Measurements from ENCODE around the gene LSAMP.

Gene LSAMP

DNA sequence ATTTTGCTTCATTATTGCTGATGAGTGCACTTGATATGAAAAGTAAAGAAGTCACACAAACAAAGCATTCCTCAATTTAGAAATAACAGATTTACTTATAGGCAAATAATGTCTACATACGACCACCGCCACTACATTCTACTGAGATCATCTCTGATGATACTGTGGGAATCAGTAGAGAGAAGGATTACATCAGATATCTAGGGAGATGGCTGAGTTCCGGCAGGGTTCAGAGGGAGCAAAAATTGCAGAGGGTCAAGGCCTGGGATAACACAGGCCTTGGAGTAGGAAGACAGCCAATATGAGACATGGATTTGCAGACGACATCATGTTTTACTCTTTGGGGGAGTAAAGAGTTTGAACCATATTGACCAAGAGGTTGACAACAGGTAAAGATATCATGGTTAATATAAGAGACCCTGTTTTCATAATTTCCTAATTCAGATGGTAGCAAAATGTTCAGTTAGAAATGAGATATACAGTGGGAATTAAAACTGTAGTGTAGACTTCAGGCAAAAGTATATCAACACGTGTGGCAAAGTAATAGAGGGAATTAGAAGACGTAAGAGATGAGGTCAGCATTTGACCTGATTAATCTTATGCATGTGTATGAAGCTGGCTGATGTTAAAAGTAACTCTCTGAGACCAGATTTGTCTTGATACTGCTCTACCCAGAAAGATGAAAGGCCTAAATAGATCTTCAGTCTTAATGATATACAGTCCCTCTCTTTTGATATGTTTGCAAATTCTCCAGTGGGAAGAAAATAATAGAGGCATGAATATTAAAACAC is 15.6 kb downstream of the LSAMP start:
- no peak for DNase-seq

DNA sequence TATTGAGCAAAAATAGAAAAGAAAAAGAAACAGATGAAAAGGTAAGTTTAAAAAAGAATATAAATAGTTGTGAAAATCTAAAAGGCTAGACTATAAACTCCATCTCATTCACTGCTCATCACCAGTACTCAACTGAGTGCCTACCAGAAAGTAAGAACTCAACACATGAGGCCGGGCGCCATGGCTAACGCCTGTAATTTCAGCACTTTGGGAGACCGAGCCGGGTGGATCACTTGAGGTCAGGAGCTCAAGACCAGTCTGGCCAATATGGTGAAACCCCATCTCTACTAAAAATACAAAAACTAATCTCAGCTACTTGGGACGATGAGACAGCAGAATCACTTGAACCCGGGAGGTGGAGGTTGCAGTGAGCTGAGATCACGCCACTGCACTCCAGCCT is 19.3 kb downstream of the LSAMP start:
- no peak for DNase-seq

DNA sequence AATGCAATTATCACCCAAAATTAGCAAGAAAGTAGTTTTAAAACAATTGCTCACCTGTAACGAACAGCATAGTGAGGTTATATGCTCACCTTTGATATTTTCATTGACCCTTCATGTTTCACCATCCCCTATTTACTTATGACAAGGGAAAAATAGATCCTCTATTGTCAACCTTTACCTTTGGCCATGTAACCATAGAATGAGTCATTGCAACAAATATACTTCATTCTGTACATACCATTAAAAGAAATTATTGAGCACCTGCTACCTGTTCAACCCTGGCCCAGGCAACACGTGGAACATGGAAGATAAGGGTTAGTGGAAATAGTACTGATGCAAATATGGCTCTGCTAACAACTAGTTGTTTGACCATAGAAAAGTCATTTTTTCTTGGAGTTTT is 20.2 kb downstream of the LSAMP start:
- peak; percentile 42 for DNase-seq

DNA sequence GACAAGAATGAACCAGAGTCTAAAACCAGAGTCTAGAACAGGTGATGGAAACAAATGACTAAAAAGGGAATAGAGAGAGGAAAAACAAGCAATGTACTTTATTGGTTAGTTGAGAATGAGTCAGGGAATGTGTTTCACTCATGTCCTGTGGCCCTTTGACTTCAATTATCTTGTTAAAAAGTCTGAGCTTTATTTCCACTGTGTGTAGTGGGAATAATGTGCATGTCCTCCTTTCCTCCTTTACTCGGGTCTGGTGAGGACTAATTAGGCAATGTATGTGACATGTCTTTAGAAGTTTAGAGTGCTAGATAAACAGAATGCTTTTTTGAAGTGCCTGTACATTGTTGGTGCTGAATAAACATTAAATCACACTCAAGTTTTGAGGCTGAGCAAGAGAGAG is 21.3 kb downstream of the LSAMP start:
- DNase-seq: no peak

DNA sequence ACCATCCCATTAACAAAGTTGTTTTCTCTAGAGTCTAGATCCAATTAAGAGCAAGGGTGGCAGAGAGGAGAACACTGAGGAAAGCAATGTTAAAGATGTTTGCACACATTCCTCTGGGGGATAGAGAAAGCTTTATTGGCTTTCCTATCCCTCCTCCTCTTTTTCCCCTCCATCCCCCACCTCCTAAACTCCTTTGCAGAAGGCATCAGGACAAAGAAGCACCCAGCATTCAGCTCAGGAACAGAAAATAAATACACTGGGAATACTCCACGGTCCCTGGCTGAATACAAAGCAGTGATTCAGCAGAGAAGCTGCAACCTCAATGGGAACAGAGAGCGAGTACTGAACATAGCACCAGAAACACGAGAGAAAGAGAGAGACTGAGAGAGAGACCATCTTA is 21.9 kb downstream of the LSAMP start:
- no peak for DNase-seq

DNA sequence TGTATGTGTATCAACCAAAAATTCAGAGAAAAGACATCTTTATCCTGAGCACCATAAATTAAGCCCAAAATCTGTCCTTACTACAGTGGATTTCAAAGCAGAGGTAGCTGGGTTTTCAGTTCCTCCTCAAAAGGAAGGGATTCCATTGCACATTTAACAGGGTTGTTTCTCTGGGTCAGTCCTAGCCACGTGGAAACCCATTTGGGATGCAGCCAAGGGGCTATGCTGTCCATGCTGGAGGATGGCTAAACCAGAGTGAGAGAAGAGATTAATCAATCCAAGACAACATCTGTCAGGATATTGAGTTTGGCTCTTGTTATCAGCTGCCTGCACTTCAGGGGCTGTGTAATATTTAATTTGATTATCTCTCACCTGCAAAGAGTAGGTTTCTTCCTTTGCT is 28.1 kb downstream of the LSAMP start:
- no peak for DNase-seq

DNA sequence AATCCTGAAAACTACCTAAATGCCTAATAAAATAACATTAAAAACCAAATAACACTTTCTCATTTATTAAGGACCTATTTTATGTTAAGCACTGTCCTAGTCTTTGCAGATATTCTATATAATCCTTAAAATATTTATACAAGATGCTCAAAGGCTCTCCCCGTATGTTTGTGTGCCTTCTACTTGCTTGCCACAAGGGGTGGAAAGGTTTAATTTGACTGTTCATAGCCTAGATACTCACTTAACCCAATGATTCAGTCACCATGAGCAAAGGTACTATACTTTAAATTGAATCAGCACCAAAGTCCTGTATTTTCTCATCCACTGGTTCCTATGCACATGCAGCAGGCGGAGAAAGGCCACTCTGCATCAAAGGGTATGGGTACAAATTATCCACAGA is 32.0 kb downstream of the LSAMP start:
- DNase-seq: no peak

DNA sequence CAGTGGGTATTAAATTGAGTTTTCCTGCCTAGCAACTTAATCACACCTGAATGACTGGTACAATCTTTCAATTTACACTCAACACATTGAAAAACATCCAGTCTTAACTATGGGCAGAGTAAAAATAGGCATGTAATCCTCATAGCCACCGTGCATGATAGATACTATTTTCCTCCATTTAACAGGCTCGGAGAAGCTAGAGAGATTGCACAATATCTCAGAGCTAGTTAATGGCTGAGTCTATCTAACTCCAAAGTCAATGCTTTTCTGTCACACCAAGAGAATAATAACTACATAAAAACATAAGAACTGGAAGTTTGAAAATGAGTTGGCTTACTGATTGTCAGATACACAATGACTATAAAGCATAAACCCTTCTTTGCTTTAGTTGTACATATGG is 36.8 kb downstream of the LSAMP start:
- no peak for DNase-seq

DNA sequence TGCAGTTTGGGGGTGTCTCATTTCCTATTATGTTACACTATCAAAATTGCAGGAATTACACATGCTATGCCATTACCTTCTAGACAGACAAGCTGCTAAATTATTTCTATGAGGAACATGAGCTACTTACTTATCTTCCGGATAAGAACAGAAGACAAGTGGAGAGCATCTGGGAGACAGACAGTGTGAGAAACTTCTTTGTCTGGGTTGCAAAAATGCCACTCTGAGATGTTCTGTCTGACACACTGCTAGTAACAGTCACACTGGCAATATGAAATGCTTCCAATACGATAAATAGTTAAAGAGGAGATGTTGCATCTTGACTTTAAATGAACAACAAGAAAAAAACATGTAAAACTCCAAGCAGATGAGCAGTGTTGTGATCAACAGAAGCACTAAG is 40.1 kb downstream of the LSAMP start:
- no peak for DNase-seq

DNA sequence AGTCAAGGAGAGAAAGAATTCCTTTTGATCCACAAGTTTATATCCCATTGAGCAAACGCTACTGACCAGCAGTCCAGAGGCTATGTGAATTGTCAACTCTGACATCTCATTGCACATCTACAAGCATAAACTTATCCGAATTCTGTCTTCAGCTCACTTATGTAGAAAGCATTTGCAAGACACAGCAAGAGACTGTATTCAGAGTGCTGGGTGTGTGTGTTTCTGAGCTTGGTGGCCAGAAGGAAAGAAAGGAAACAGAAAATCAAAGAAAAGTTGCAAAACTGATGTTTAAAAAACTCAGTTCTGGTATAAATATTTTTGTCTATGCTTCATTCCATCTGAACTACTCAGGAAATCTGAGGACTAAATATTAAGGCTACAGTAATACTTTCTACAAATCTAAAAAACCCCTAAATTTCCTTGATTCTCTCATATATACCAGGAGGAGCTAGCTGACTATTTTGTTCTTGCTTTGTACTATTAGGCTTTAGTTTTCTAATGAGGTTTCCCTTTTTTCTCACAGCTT is 45.5 kb downstream of the LSAMP start:
- DNase-seq: no peak

DNA sequence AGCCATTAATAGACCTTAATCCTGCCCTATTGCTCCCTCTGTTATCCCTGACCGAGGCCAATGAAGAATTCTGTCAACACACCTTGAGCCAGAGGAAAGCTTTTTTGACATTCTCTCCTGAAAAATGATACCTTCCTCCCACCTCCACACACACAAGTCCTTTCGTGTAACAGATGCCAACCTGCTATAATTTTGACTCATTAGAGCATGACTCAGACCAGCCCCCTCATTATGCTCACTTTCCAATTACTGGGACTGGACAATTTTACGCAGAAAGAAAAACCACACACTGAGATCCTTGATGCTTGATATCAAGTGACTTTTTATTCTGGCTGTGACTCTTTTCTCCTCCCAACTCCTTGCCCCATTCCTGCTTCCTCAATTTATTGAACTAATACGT is 50.9 kb downstream of the LSAMP start:
- no peak for DNase-seq

DNA sequence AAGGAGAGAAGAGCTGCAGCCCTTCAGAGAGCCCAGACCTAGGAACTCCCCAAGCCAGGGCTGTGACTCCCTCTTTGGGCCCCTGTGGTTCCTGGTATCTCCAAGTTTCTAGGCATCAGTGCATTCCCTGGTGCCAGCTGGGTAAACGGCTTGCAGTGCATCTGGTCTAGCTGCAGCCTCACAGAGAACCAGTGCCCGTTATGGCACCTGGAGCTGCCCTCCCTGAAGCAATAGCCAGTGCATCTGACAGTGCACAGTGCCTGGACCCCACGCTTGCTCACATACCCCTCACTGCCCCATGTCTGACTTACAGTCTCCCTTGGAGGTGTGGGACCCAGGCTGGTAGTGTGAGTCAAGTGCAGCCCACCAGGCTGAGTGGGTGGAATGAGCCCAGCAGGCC is 52.1 kb downstream of the LSAMP start:
- no peak for DNase-seq

DNA sequence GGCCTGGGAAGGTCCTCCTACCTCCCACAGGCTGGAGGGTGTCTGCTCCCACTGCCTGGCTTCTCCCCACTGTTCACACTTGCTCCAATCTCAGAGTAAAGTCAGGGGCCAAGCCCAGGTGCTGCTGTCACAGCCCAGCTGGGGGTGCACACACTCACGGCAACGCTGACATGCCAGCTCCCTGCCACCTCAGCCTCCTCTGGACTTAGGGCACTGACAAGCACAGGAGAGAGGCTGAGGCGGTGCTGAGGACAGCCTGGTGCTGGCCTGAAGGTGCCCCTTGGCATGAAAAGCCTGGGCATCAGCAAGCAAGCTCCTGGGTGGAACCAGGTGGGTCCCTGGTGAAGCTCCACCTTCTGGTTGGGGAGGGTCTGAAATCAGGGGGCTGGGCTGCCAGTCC is 53.0 kb downstream of the LSAMP start:
- no peak for DNase-seq

DNA sequence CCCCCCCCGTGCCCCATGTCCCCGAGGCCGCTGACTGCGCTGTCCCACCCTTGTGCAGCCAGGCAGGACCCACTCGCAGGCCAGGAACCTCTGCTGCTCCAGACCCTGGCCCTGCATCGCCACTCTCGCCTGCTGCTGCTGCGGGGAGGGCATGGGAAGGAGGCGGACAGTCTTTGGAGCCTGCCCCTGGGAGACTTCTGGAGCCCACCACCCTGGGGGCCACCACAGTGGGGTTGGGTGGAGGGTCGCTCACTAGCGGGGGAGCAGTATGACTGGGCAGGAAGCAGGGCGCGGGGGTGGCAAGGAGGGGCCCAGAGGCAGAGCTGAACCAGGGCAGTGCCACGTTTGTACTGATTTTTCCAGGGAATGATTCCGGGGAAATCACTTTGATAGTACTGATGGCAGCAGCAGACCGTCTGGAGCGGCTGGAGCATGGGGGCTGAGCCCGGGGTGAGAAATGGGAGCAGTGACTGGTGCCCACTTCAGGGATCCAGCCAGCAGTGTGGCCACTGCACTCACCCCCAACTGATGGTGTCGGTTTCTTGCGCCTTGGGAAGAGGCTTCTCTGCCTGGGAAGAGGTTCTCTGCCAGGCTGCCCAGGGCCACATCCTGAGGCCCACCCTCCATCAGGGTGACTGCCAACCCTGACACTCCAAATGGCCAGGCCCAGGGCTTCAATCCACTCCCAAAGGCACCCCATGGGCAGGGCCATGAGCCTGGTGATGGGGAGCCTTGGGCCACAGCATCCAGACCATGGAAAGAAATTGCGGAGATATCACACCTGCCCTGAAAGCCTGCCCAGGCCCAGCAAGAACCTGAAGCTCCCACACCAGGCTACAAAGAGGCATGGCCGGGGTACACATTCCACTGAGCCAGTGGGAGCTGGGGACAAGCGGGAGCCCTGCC is 53.7 kb downstream of the LSAMP start:
- DNase-seq: no peak

DNA sequence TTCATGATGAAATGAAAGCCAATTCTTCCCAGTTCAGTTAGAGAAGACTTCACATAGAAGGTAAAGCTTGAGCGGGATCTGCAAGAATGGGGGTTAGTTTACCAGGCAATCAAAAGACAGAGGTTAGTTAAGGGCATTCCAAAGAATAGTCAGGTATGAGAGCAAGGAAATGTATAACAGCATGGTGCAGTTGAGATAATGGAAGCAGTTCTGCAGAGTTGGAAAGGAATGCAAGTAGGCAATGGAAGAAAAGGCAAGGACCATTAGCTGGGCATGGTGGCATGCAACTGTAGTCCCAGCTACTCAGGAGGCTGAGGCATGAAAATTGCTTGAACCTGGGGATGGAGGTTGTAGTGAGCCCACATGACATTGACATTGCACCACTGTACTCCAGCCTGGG is 55.0 kb downstream of the LSAMP start:
- no peak for DNase-seq

DNA sequence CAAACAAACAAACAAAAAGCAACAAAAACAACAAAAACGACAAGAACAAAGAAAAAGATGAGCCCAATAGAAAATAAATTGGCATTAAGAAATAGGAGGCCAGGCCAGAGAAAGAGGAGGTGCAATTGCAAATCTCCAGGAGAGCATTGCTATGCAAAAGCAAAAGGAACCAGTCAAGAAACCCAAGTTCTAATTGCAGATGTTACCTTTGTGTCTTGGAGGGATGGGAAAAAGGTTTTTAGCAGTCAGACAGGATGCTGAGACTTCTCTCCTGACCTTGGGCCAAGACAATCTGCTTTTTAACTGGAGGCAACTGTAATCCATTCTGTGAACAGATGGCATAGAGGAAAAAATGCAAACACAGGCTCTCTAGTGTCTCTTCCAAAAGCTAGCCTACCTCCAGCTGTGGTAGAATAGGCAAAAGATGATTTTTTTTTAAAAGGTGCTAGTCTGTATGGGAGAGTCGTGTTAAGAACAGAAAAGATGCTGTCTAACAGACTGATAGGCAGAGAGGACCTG is 56.4 kb downstream of the LSAMP start:
- DNase-seq: no peak

DNA sequence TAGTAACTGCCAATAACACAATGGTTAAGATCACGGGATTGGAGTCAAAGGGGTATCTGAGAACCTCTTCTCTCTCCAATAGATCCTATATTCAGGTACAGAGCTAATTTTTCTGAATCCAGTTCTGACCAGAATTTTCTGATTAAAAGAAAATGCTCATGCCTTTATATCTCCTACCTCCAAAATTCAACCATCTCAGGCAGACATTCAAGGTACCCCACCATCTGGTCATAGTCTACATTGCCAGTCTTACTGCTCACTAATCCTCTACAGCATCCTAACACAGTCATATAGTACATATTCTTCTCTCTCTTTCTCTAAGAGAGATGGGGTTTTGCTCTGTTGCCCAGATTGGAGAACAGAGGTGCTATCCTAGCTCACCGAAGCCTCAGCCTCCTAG is 59.1 kb downstream of the LSAMP start:
- DNase-seq: no peak

DNA sequence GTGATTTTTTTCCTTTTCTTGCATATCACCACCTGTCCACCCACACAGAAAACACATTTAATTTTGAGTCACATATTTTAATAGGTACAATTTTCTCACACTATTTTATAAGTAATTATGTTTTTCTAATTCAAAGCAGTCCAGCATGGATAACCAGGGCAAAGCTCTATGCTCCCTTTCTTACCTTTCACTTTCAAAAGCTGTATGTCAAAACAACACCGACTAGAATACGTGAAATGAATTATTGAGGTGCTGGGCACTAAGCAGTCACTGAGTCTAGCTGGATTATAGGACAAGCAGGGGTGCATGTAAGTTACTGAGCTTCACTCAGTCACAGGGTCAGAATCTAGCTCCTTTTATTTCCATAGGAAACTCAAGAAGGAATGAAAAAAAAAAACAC is 60.6 kb downstream of the LSAMP start:
- DNase-seq: no peak

DNA sequence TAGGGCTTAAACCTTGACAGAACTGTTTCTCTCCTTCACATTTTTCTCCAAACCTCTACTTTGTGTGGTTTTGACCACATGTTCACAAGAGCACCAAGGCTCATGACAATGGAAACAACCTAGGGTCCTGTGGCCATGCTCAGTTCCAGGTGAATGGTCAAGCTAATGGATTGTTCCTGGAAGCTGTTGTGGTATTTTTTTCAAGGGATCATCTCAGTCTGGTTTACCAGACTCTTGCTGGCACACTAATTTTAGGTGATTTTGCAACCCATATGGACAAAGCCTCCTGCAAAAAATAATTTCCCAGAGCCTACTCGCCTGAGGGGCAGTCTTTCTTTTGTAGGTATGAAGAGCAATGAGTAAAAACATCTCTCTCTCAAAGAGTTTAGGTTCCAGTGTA is 67.2 kb downstream of the LSAMP start:
- no peak for DNase-seq

DNA sequence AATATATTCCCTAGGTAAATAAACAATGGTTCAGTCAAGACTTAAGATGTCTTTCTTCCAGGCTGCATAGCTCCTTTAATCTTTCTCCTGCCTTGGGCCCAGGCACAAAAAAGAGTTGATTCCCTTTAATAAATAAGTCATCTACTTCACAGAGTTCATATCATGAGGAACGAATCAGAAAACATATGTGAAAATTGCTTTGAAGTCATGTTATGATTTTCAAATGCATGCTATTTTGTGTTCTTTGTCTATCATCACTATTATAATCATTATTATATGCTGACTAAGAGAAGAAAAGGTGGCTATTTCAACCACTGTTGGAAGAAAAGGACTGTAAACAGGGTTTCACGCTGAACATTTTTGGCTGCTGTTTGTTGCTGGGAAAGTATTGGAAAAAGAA is 70.4 kb downstream of the LSAMP start:
- no peak for DNase-seq

DNA sequence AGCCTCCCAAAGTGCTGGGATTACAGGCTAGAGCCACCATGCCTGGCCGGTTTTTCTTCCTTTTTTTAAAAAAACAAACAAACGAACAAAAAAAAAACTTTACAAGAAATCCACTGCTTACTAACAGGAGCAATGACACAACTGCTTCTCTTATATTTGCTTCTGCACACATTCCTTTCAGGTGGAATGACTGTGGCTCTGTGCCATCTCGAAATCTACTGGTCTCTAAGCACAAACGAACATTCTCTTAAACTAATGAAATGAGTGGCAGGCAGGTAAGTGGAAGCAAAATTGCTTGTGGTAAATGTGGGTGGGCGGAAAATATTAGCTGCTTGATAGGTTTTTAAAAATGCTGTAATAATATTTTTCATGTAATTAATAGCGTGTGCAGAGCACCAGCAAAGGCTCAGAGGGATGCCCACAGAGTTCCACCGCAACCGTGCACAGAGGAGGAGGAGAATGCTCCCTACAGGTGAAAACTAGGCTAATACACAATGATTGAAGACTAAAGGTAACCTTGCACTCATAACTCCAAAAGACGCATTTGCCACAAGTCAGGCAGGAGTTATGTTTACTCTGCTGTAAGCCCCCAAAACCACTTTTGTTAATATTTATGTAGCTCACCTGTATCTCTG is 77.4 kb downstream of the LSAMP start:
- DNase-seq: no peak

DNA sequence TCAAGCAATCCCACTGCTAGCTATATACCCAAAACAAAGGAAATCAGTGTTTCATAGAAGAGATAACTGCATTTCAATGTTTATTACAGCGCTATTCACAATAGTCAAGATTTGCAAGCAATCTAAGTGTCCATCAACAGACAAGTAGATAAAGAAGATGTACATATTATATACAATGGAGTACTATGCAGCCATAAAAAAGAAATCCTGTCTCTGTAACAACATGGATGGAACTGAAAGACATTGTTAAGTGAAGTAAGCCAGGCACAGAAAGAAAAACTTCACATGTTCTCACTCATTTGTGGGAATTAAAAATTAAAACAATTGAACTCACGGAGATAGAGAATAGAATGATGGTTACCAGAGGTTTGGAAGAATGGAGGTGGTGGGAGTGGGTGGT is 89.2 kb downstream of the LSAMP start:
- no peak for DNase-seq

DNA sequence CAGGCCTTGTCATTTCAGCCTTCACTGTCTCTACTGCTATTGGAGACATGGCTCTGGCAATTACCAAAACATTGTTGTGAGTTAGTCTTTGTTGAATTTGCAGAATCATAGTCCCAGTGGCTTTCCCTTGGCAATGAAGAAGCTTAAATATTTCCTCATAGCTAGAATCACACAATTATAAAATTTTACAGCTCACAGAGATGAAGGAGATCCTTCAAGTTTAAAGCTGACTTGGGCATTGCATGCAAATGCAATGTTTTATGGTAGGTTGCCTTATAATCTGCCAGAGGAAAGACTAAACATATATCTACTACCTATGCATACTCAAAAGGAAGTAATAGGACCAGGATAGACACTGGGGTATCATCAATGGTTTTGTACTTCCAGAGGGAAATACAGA is 90.9 kb downstream of the LSAMP start:
- DNase-seq: no peak

Data from NCI-H2029 (cell line).